Forelimb muscle (tissue), 1 donor: ENCODE measurements around the gene RSAD2. TPM values are rescaled to one million over a fixed set of nuclear protein-coding genes. Genes with fewer than 3 reads are reported as not detected.

Experiments used
- DNase-seq: peaks from one replicate; pipeline ENCODE4 v3.0.0-alpha.2; 2013; ENCODE audit warnings: low read depth
- polyA plus RNA-seq: library from polyadenylated mRNA; unstranded; fragments of 120-200 nt; gene quantifications from one replicate; pipeline ENCODE4 v1.2.1, GENCODE V29; 2013; ENCODE audit not compliant: insufficient read length

The RSAD2 gene
- polyA plus RNA-seq, 1 donor: 2.5 TPM

GRCh38 chr2:6905668-6906067 is 28.1 kb downstream of the RSAD2 start:
- no peak for DNase-seq

- no peak for DNase-seq
Observed at GRCh38 chr2:6906165-6906741, 28.7 kb downstream of the RSAD2 start.

- DNase-seq: no peak
Observed at GRCh38 chr2:6908291-6908690, 30.7 kb downstream of the RSAD2 start.

- DNase-seq: no peak
Observed at GRCh38 chr2:6909431-6910385, 32.1 kb downstream of the RSAD2 start.

GRCh38 chr2:6911721-6912120 is 34.1 kb downstream of the RSAD2 start:
- DNase-seq: no peak

GRCh38 chr2:6913415-6914157 is 36.0 kb downstream of the RSAD2 start:
- no peak for DNase-seq

GRCh38 chr2:6914828-6915227 is 37.3 kb downstream of the RSAD2 start:
- DNase-seq: no peak

- DNase-seq: no peak
Observed at GRCh38 chr2:6915399-6915798, 37.8 kb downstream of the RSAD2 start.

- DNase-seq: no peak
Observed at GRCh38 chr2:6916224-6916623, 38.6 kb downstream of the RSAD2 start.

GRCh38 chr2:6916736-6917070 is 39.1 kb downstream of the RSAD2 start:
- no peak for DNase-seq

GRCh38 chr2:6917071-6917760 is 39.6 kb downstream of the RSAD2 start, which contains the start of gene RNF144A:
Gene RNF144A (plus strand): TSS chr2:6917412. CDS start chr2:6996927, 79,515 bp downstream.
- no peak for DNase-seq

- no peak for DNase-seq
Observed at GRCh38 chr2:6917761-6918421, 40.3 kb downstream of the RSAD2 start.

GRCh38 chr2:6919901-6920742 is 42.5 kb downstream of the RSAD2 start:
- DNase-seq: no peak

- DNase-seq: no peak
Observed at GRCh38 chr2:6920743-6921064, 43.1 kb downstream of the RSAD2 start.

GRCh38 chr2:6921321-6921922 is 43.8 kb downstream of the RSAD2 start:
- no peak for DNase-seq

GRCh38 chr2:6922201-6922656 is 44.7 kb downstream of the RSAD2 start:
- no peak for DNase-seq

- no peak for DNase-seq
Observed at GRCh38 chr2:6923319-6923718, 45.7 kb downstream of the RSAD2 start.

- no peak for DNase-seq
Observed at GRCh38 chr2:6924101-6924923, 46.7 kb downstream of the RSAD2 start.

GRCh38 chr2:6924924-6925409 is 47.4 kb downstream of the RSAD2 start:
- no peak for DNase-seq
